Upper lobe of left lung (tissue), 6 donors: ENCODE results near the gene TDRD1. TPM values are rescaled to one million over a fixed set of nuclear protein-coding genes. Genes with fewer than 3 reads are reported as not detected.

ENCODE experiments used
- ATAC-seq, 2 donors: fragments of 200-7000 bp; cut with Tn5 transposase; one replicate each; pipeline ENCODE4 v1.9.1; 2022; ENCODE audit warnings: mild to moderate bottlenecking in 2 of 2, moderate library complexity in 2 of 2; ENCODE audit not compliant: low FRiP score in 2 of 2
- DNase-seq, 2 donors: peaks; one replicate each; pipeline ENCODE4 v3.0.0-alpha.2; 2019 to 2020
- H3K27ac ChIP-seq, 4 donors: fragments of 200-600 bp; sonication (generic); one replicate each; pipeline ENCODE4 v1.5.1; 2016 to 2019
- H3K27me3 ChIP-seq, 4 donors: fragments of 200-600 bp; sonication (generic); one replicate each; pipeline ENCODE4 v1.5.1; 2017 to 2019
- H3K36me3 ChIP-seq, 4 donors: fragments of 200-600 bp; sonication (generic); one replicate each; pipeline ENCODE4 v1.5.1; 2016 to 2019
- H3K4me1 ChIP-seq, 4 donors: fragments of 200-600 bp; sonication (generic); one replicate each; pipeline ENCODE4 v1.5.1; 2018 to 2019
- H3K4me3 ChIP-seq, 4 donors: fragments of 200-600 bp; sonication (generic); one replicate each; pipeline ENCODE4 v1.5.1; 2017 to 2019; ENCODE audit warnings: mild to moderate bottlenecking in 2 of 4, moderate library complexity in 1 of 4
- H3K9me3 ChIP-seq, 4 donors: fragments of 200-600 bp; sonication (generic); one replicate each; pipeline ENCODE4 v1.5.1; 2018 to 2019
- EP300 ChIP-seq, 4 donors: sonication (generic); formaldehyde crosslinking; IDR thresholded peaks; one replicate each; pipeline ENCODE4 v1.5.1; 2017; ENCODE audit warnings: antibody characterized with exemption in 4 of 4, control low read depth in 2 of 4
- POLR2A ChIP-seq, 4 donors: fragments of 450-650 bp; IDR thresholded peaks; one replicate each; pipeline ENCODE4 v1.5.1; 2016 to 2017; ENCODE audit warnings: antibody characterized with exemption in 4 of 4, mild to moderate bottlenecking in 2 of 4
- POLR2AphosphoS5 ChIP-seq, 2 donors: sonication (generic); formaldehyde crosslinking; IDR thresholded peaks; one replicate each; pipeline ENCODE4 v1.5.1; 2017; ENCODE audit warnings: antibody characterized with exemption in 2 of 2
- WGBS, 2 donors: methylation state at CpG; one replicate each; pipeline ENCODE4 v1.1.5; 2017 to 2018; 5-methylcytosine and 5-hydroxymethylcytosine counted together
- total RNA-seq, 6 donors: library from RNA; depleted of rRNA in 4 of 6; stranded (reverse); fragments of >200 nt in 4 of 6; gene quantifications; one replicate each; pipeline versions ENCODE4 v1.1.0 to v1.2.1, GENCODE V29; 2016 to 2021
- TF ChIP-seq, protein P1 (sequence below), 6 experiments: fragments of 450-650 bp in 4 of 6; fragments of 200-600 bp in 2 of 6; sonication (generic) in 2 of 6; IDR thresholded peaks; one replicate each; pipeline ENCODE4 v1.5.1; 2016 to 2019; ENCODE audit warnings: antibody characterized with exemption in 6 of 6
- donor health status: DM: no; HTN: no; CAD: no; lungs with moderate emphysema.
- donor health status: DM: no; HTN: yes; CAD: no; lungs with severe emphysema.

The TDRD1 gene
- total RNA-seq, 6 donors from 2014 or later, result 0.10 to 0.17 (median 0.14) TPM; not detected in 2

DNA sequence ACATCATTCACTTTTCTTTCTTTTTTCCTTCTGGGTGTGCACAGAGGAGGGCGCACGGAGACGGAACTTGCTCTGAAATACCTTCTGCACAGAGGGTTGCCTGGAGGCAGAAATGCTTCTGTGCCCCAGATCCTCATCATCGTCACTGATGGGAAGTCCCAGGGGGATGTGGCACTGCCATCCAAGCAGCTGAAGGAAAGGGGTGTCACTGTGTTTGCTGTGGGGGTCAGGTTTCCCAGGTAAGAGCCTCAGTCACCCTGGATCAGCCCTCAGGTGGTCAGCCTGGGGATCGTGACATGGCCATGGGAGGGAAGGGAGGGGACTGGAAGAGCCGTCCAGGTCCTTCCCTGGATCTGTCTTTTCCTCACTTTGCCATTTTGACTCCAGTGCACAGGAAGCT is 93.5 kb downstream of the TDRD1 start:
- no peak overlapping the region for H3K27ac ChIP-seq

DNA sequence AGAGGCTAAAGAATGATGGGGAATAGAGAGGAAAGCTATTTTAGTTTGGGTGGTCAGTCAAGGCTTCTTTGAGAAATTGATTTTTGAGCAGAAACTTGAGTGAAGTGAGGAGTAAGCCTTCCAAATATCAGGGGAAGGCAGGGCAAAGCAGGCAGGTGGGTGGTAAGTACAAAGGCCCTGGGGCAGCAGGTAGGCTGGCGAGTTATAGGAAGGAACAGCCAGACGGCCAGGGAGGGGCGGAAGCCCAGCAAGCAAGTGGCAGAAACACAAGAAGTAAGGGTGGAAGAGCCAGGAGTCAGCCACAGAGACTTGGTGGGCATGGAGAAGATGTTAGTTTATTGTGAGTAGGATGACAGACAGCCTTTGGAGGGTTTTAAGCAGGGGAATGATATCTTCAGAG is 94.8 kb downstream of the TDRD1 start:
- 81 to 97% methylated on average over 3 of the region's 3 CpGs for WGBS, 2 donors
- TF ChIP-seq EP300 (IDR thresholded peaks at IDR 0.05) (no peak), POLR2AphosphoS5 (IDR thresholded peaks at IDR 0.05) (no peak), POLR2A (IDR thresholded peaks at IDR 0.05) (no peak)
- TF ChIP-seq, protein P1, sequence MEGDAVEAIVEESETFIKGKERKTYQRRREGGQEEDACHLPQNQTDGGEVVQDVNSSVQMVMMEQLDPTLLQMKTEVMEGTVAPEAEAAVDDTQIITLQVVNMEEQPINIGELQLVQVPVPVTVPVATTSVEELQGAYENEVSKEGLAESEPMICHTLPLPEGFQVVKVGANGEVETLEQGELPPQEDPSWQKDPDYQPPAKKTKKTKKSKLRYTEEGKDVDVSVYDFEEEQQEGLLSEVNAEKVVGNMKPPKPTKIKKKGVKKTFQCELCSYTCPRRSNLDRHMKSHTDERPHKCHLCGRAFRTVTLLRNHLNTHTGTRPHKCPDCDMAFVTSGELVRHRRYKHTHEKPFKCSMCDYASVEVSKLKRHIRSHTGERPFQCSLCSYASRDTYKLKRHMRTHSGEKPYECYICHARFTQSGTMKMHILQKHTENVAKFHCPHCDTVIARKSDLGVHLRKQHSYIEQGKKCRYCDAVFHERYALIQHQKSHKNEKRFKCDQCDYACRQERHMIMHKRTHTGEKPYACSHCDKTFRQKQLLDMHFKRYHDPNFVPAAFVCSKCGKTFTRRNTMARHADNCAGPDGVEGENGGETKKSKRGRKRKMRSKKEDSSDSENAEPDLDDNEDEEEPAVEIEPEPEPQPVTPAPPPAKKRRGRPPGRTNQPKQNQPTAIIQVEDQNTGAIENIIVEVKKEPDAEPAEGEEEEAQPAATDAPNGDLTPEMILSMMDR (IDR thresholded peaks at IDR 0.05), result no peak
- Histone ChIP-seq H3K4me1 (peaks cover 0 to 7% (median 3%) of the 10 kb centered on the region in 4 donors), H3K4me3 (no peak overlapping the region), H3K36me3 (no peaks in the 10 kb centered on the region), H3K27me3 (no peaks in the 10 kb centered on the region), H3K27ac (no peak overlapping the region), H3K9me3 (no peaks in the 10 kb centered on the region)
- DNase-seq (no peak), ATAC-seq (no peak)

More for the DNA sequence above, 93.5 kb downstream of the TDRD1 start:
- TF ChIP-seq POLR2A (IDR thresholded peaks at IDR 0.05), result no peak
- TF ChIP-seq POLR2AphosphoS5 (IDR thresholded peaks at IDR 0.05), result no peak
- no peak for TF ChIP-seq EP300 (IDR thresholded peaks at IDR 0.05)
- TF ChIP-seq, protein P1 (IDR thresholded peaks at IDR 0.05), result no peak
- peaks cover 0 to 7% (median 3%) of the 10 kb centered on the region in 4 donors for H3K4me1 ChIP-seq
- no peaks in the 10 kb centered on the region for H3K27me3 ChIP-seq
- ATAC-seq (no peak), DNase-seq (no peak)
- H3K4me3 ChIP-seq, result no peak overlapping the region
- 91 to 100% methylated on average over 6 of the region's 6 CpGs for WGBS, 2 donors
- no peaks in the 10 kb centered on the region for H3K36me3 ChIP-seq
- no peaks in the 10 kb centered on the region for H3K9me3 ChIP-seq

DNA sequence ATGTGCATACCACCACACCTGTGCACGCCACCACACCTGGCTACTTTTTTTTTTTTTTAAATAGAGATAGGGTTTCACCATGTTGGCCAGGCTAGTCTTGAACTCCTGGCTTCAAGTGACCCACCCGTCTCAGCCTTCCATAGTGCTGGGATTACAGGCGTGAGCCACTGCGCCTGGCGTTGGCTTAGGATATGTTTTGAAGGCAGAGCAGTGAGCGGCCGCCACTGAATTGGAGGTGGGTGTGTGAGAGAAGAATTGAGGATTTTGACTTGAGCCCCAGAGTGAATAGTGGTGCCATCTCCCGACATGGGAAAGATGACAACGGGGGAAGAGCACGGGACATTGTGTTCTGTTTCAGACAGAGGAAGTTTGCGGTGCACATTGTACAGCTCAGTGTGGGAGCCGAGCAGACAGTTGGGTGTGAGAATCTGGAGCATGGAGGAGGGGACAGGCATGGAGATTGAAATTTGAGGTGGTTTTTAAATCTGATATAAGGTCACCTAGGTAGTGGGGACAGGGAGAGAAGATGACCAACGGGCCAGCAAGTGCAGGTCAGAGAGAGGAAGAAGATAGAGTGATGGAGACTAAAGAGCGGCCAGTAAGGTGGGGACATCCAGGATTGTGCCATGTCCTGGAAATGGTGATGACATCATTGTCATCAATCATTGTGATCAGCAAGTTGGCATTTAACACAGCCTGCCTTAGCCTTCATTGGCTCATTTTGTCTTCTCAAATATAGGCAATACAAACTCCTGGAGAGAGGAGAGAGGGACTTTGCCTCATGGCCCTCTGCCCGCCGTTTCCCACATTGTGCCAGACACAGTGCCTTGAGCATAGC is 95.7 kb downstream of the TDRD1 start:
- TF ChIP-seq EP300 (IDR thresholded peaks at IDR 0.05) (no peak), POLR2A (IDR thresholded peaks at IDR 0.05) (no peak), POLR2AphosphoS5 (IDR thresholded peaks at IDR 0.05) (no peak)
- TF ChIP-seq, protein P1 (IDR thresholded peaks at IDR 0.05), result no peak
- H3K36me3 ChIP-seq, result no peaks in the 10 kb centered on the region
- no peaks in the 10 kb centered on the region for H3K27me3 ChIP-seq
- H3K27ac ChIP-seq, result no peak overlapping the region
- WGBS, 2 donors, result 92 to 96% methylated on average over 16 of the region's 16 CpGs
- H3K4me1 ChIP-seq, result peaks cover 0 to 7% (median 3%) of the 10 kb centered on the region in 4 donors
- no peaks in the 10 kb centered on the region for H3K9me3 ChIP-seq
- no peak for ATAC-seq
- no peak for DNase-seq
- no peak overlapping the region for H3K4me3 ChIP-seq

DNA sequence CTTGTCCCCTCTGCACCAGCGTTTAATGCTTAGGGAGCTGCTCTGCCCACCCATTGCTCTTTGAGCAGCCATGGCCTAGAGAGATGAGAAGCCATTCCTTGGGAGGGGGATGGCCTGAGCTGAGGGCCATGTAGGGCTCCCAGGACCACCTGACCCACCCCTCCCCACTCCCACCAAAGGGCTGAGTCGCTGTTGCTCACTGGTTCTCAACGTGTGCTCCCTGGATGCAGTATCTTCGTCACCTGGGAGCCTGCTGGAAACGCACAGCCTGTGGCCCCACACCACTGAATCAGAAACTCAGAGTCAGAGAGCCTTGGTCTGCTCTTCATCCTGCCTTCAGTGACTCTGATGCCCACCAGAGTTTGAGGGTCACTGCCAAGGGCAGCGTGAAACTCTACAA is 96.9 kb downstream of the TDRD1 start:
- 97 to 98% methylated on average over 3 to 6 of the region's 6 CpGs for WGBS, 2 donors
- H3K27ac ChIP-seq, result no peak overlapping the region
- no peaks in the 10 kb centered on the region for H3K36me3 ChIP-seq
- H3K4me1 ChIP-seq, result peaks cover 0 to 5% (median 2%) of the 10 kb centered on the region in 4 donors
- no peaks in the 10 kb centered on the region for H3K9me3 ChIP-seq
- ATAC-seq, result no peak
- H3K27me3 ChIP-seq, result no peaks in the 10 kb centered on the region
- H3K4me3 ChIP-seq, result no peak overlapping the region
- no peak for DNase-seq
- TF ChIP-seq POLR2A (IDR thresholded peaks at IDR 0.05) (no peak), POLR2AphosphoS5 (IDR thresholded peaks at IDR 0.05) (no peak), EP300 (IDR thresholded peaks at IDR 0.05) (no peak)
- TF ChIP-seq, protein P1 (IDR thresholded peaks at IDR 0.05), result no peak
